Measurements from ENCODE around the gene ABCC1. TPM values are rescaled to one million over a fixed set of nuclear protein-coding genes. Genes with fewer than 3 reads are reported as not detected.
A peak's percentile ranks its signal among the peaks of the same experiment; 100 is the strongest.

The ABCC1 gene
- total RNA-seq, 1 experiment from 2014 or later = 56.4 TPM

GRCh38 chr16:16107839-16108238 is 158.4 kb downstream of the ABCC1 start:
- no CpG with 5 or more reads among the region's 6 CpGs for WGBS (ENCODE audit: extremely low coverage, insufficient read length, low lambda C conversion rate)
- peaks cover 42 to 77% (median 76%) of the 10 kb centered on the region in 3 experiments; a peak in 6 of 7 replicates for H3K36me3 Mint-ChIP-seq (ENCODE audit: insufficient read depth in 1 of 3, low read depth in 3 of 3)
- H3K23ac ChIP-seq (ENCODE audit: insufficient read length, low read depth, low read length) = no peak overlapping the region

More at GRCh38 chr16:16107839-16108238, 158.4 kb downstream of the ABCC1 start:
- TF ChIP-seq CTCF (conservative IDR thresholded peaks at IDR 0.05) = no peak
- H3K23me2 ChIP-seq (ENCODE audit: insufficient read length, low read depth, low read length, poor library complexity, severe bottlenecking) = no peaks in the 10 kb centered on the region
- H3K56ac ChIP-seq (ENCODE audit: insufficient read length, low read depth, low read length) = no peak overlapping the region
- peaks cover 6 to 9% of the 10 kb centered on the region in 2 experiments for H3K4me1 Mint-ChIP-seq
- no peak overlapping the region for H3T11ph ChIP-seq (ENCODE audit: low read length)
- no peak overlapping the region for H2AK5ac ChIP-seq (ENCODE audit: insufficient read length, low read length)
- H3K4me3 Mint-ChIP-seq = no peak overlapping the region
- no peak overlapping the region for H2BK20ac ChIP-seq (ENCODE audit: low read depth, low read length, poor library complexity, severe bottlenecking)
- no peak overlapping the region for H4K91ac ChIP-seq (ENCODE audit: insufficient read length, low read depth, low read length)
- H3K9me3 Mint-ChIP-seq = no peaks in the 10 kb centered on the region
- no peak overlapping the region for H3K4me2 ChIP-seq (ENCODE audit: insufficient read depth, insufficient read length, low read length)
- H3K4ac ChIP-seq (ENCODE audit: low read depth, low read length) = no peak overlapping the region
- H2BK5ac ChIP-seq (ENCODE audit: insufficient read length, low read length) = no peak overlapping the region
- no peak overlapping the region for H2BK15ac ChIP-seq (ENCODE audit: low read depth, low read length)
- H2AFZ ChIP-seq (ENCODE audit: low read length) = no peak overlapping the region
- no peaks in the 10 kb centered on the region for H3K9me3 ChIP-seq (ENCODE audit: control insufficient read depth, low read depth, low read length)
- no peaks in the 10 kb centered on the region for H3K4me1 ChIP-seq (ENCODE audit: insufficient read depth, low read length)
- no peaks in the 10 kb centered on the region for H3K27me3 Mint-ChIP-seq (ENCODE audit: low read depth)
- no peak for DNase-seq
- H3K27ac Mint-ChIP-seq = peak overlapping the region in 2 of 3 experiments; percentile 31 to 39; a peak in 2 of 7 replicates
- no peak overlapping the region for H3K27ac ChIP-seq (ENCODE audit: insufficient read length, low read depth, low read length)
- H3K79me1 ChIP-seq (ENCODE audit: insufficient read depth, low read depth, low read length, poor library complexity, severe bottlenecking) = no peaks in the 10 kb centered on the region
- H4K5ac ChIP-seq (ENCODE audit: insufficient read length, low read depth, low read length) = no peak overlapping the region
- H3K14ac ChIP-seq (ENCODE audit: insufficient read depth, low read length) = no peak overlapping the region
- no peaks in the 10 kb centered on the region for H3K79me2 ChIP-seq (ENCODE audit: insufficient read depth, low read length)
- H2BK120ac ChIP-seq (ENCODE audit: low read depth, low read length, poor library complexity, severe bottlenecking) = no peak overlapping the region
- no peak overlapping the region for H3K9ac ChIP-seq (ENCODE audit: extremely low read depth, insufficient read length, low read length)
- H3K27me3 ChIP-seq (ENCODE audit: insufficient read depth, low read length) = no peaks in the 10 kb centered on the region
- H4K8ac ChIP-seq (replicated peaks; ENCODE audit: insufficient read length, low read depth, low read length) = no peak overlapping the region
- no peak overlapping the region for H3K18ac ChIP-seq (ENCODE audit: insufficient read length, low read depth, low read length)
- H2BK12ac ChIP-seq (ENCODE audit: insufficient read length, low read depth, low read length) = no peak overlapping the region
- H4K20me1 ChIP-seq (ENCODE audit: control insufficient read depth, insufficient read depth, insufficient read length) = no peaks in the 10 kb centered on the region
